Measurements from ENCODE around the gene CNTNAP5.

CNTNAP5 gene

GRCh38 chr2:124894199-124894598 is 869.1 kb downstream of the CNTNAP5 start:
- no peak for DNase-seq (ENCODE audit: low read depth)
- H3K4me3 ChIP-seq (ENCODE audit: low read depth, low read length) = no peak overlapping the region
- TF ChIP-seq CTCF (conservative IDR thresholded peaks at IDR 0.05; ENCODE audit: low read depth, low read length) = no peak

GRCh38 chr2:124898827-124899226 is 873.7 kb downstream of the CNTNAP5 start:
- no peak overlapping the region for H3K4me3 ChIP-seq (ENCODE audit: low read depth, low read length)
- TF ChIP-seq CTCF (conservative IDR thresholded peaks at IDR 0.05; ENCODE audit: low read depth, low read length) = no peak
- DNase-seq (ENCODE audit: low read depth) = no peak

- peak; percentile 1 for DNase-seq (ENCODE audit: low read depth)
- no peak overlapping the region for H3K4me3 ChIP-seq (ENCODE audit: low read depth, low read length)
- no peak for TF ChIP-seq CTCF (conservative IDR thresholded peaks at IDR 0.05; ENCODE audit: low read depth, low read length)
Measured at GRCh38 chr2:124908411-124908810, 883.3 kb downstream of the CNTNAP5 start.

- no peak for DNase-seq (ENCODE audit: low read depth)
- no peak for TF ChIP-seq CTCF (conservative IDR thresholded peaks at IDR 0.05; ENCODE audit: low read depth, low read length)
- no peak overlapping the region for H3K4me3 ChIP-seq (ENCODE audit: low read depth, low read length)
Measured at GRCh38 chr2:124911560-124911959, 886.5 kb downstream of the CNTNAP5 start.

- no peak for DNase-seq (ENCODE audit: low read depth)
Measured at GRCh38 chr2:124913868-124914267, 888.8 kb downstream of the CNTNAP5 start.

GRCh38 chr2:124915567-124915966 is 890.5 kb downstream of the CNTNAP5 start:
- no peak for DNase-seq (ENCODE audit: low read depth)
- TF ChIP-seq CTCF (conservative IDR thresholded peaks at IDR 0.05; ENCODE audit: low read depth, low read length) = no peak
- no peak overlapping the region for H3K4me3 ChIP-seq (ENCODE audit: low read depth, low read length)

More at GRCh38 chr2:124913868-124914267, 888.8 kb downstream of the CNTNAP5 start:
- H3K4me3 ChIP-seq (ENCODE audit: low read depth, low read length) = no peak overlapping the region
- no peak for TF ChIP-seq CTCF (conservative IDR thresholded peaks at IDR 0.05; ENCODE audit: low read depth, low read length)

GRCh38 chr2:124919296-124919695 is 894.2 kb downstream of the CNTNAP5 start:
- TF ChIP-seq CTCF (conservative IDR thresholded peaks at IDR 0.05; ENCODE audit: low read depth, low read length) = no peak
- H3K4me3 ChIP-seq (ENCODE audit: low read depth, low read length) = no peak overlapping the region
- no peak for DNase-seq (ENCODE audit: low read depth)
